Lung (tissue), 12 donors: ENCODE data around the gene NKX2-2. TPM values are rescaled to one million over a fixed set of nuclear protein-coding genes. Genes with fewer than 3 reads are reported as not detected.

Experiments used
- ATAC-seq: fragments of 200-7000 bp; cut with Tn5 transposase; one replicate; pipeline ENCODE4 v1.9.1; 2020; ENCODE audit warnings: moderate number of reproducible peaks; ENCODE audit not compliant: insufficient read depth, low FRiP score
- DNase-seq, 3 donors: peaks; one replicate each; pipeline ENCODE4 v3.0.0-alpha.2; 2013 to 2017
- H3K27ac ChIP-seq, 2 donors: one replicate each; pipeline ENCODE4 v1.5.1; 2013; ENCODE audit warnings: mild to moderate bottlenecking in 2 of 2, moderate library complexity in 2 of 2, control low read depth in 1 of 2, inconsistent platforms in 1 of 2, low read depth in 1 of 2, low read length in 1 of 2
- H3K27me3 ChIP-seq, 3 donors: one replicate each; pipeline ENCODE4 v1.5.1; 2013; ENCODE audit warnings: low read length in 2 of 3; ENCODE audit not compliant: control insufficient read depth in 3 of 3, insufficient read depth in 3 of 3
- H3K36me3 ChIP-seq, 4 donors: one replicate each; pipeline ENCODE4 v1.5.1; 2013; ENCODE audit warnings: low read length in 4 of 4, mild to moderate bottlenecking in 1 of 4, moderate library complexity in 1 of 4; ENCODE audit not compliant: control insufficient read depth in 4 of 4, insufficient read depth in 4 of 4
- H3K4me1 ChIP-seq, 5 donors: one replicate each; pipeline ENCODE4 v1.5.1; 2013; ENCODE audit warnings: low read length in 5 of 5, mild to moderate bottlenecking in 2 of 5, moderate library complexity in 1 of 5; ENCODE audit not compliant: control insufficient read depth in 5 of 5, insufficient read depth in 5 of 5
- H3K4me3 ChIP-seq: one replicate; pipeline ENCODE4 v1.5.1; 2013; ENCODE audit warnings: mild to moderate bottlenecking, control low read depth, moderate library complexity
- H3K9ac ChIP-seq, 2 donors: one replicate each; pipeline ENCODE4 v1.5.1; 2013; ENCODE audit warnings: low read length in 2 of 2, control low read depth in 1 of 2; ENCODE audit not compliant: insufficient read depth in 1 of 2
- H3K9me3 ChIP-seq, 4 donors: one replicate each; pipeline ENCODE4 v1.5.1; 2013; ENCODE audit warnings: low read length in 3 of 4, mild to moderate bottlenecking in 1 of 4, moderate library complexity in 1 of 4; ENCODE audit not compliant: control insufficient read depth in 4 of 4, insufficient read depth in 3 of 4
- CTCF ChIP-seq: IDR thresholded peaks from 2 replicates; pipeline ENCODE4 v1.5.1; 2012; ENCODE audit warnings: mild to moderate bottlenecking; ENCODE audit errors: control extremely low read depth, extremely low read depth
- WGBS, 2 donors: extraction: QIAGEN DNeasy Blood & Tissue Kit; methylation state at CpG; one replicate each; pipeline ENCODE4 v1.1.7; 2013; 5-methylcytosine and 5-hydroxymethylcytosine counted together
- polyA plus RNA-seq, 2 donors: library from polyadenylated mRNA; stranded (reverse); fragments of 200-250 nt; gene quantifications; one replicate each; pipeline ENCODE4 v1.2.1, GENCODE V29; 2013
- total RNA-seq, 2 donors: library from RNA; depleted of rRNA in 1 of 2; stranded (reverse); fragments of >200 nt in 1 of 2; gene quantifications; one replicate each; pipeline ENCODE4 v1.2.1, GENCODE V29; 2014 to 2021
- donor health status: control.
- donor health status: control.
- donor health status: Bipolar disorder and iron deficiency.
- donor health status: healthy.
- donor health status: DM: yes; HTN: yes; CAD: no.

NKX2-2 gene
- total and polyA plus RNA-seq, 4 donors: not detected

GRCh38 chr20:21505810-21506530 is 7.9 kb downstream of the NKX2-2 start:
- peaks cover 19 to 72% (median 69%) of the 10 kb centered on the region in 3 donors for H3K27me3 ChIP-seq

GRCh38 chr20:21505161-21505809 is 8.6 kb downstream of the NKX2-2 start:
- Histone ChIP-seq H3K27me3 (peaks cover 19 to 77% (median 73%) of the 10 kb centered on the region in 3 donors), H3K9me3 (peaks cover 0 to 4% (median 0%) of the 10 kb centered on the region in 4 donors), H3K9ac (no peak overlapping the region), H3K4me3 (no peak overlapping the region), H3K4me1 (peaks cover 0 to 20% (median 4%) of the 10 kb centered on the region in 5 donors), H3K27ac (no peak overlapping the region), H3K36me3 (no peaks in the 10 kb centered on the region)
- WGBS, 2 donors: 2% methylated on average over 36 of the region's 36 CpGs
- ATAC-seq: peak; percentile 75
- DNase-seq: peak in 1 of 3 donors; percentile 65
- TF ChIP-seq CTCF: peak; percentile 91

More at GRCh38 chr20:21505810-21506530, 7.9 kb downstream of the NKX2-2 start:
- peaks cover 0 to 20% (median 6%) of the 10 kb centered on the region in 5 donors for H3K4me1 ChIP-seq
- peak; percentile 51 for TF ChIP-seq CTCF
- no peak overlapping the region for H3K9ac ChIP-seq
- no peak overlapping the region for H3K27ac ChIP-seq
- WGBS, 2 donors: 1 to 3% methylated on average over 71 to 95 of the region's 95 CpGs
- no peak overlapping the region for H3K4me3 ChIP-seq
- DNase-seq (peak in 2 of 3 donors; percentile 56 to 63), ATAC-seq (peak; percentile 64)
- H3K9me3 ChIP-seq: peaks cover 0 to 4% (median 0%) of the 10 kb centered on the region in 4 donors
- no peaks in the 10 kb centered on the region for H3K36me3 ChIP-seq

- Histone ChIP-seq H3K27me3 (peaks cover 12 to 77% (median 68%) of the 10 kb centered on the region in 3 donors), H3K4me1 (peaks cover 0 to 12% (median 0%) of the 10 kb centered on the region in 5 donors), H3K9me3 (peaks cover 0 to 4% (median 0%) of the 10 kb centered on the region in 4 donors), H3K27ac (no peak overlapping the region), H3K9ac (no peak overlapping the region), H3K4me3 (no peak overlapping the region), H3K36me3 (no peaks in the 10 kb centered on the region)
- WGBS, 2 donors: 74 to 85% methylated on average over 7 of the region's 7 CpGs
- no peak for DNase-seq
- no peak for ATAC-seq
- no peak for TF ChIP-seq CTCF
Observed at GRCh38 chr20:21504323-21504722, 9.5 kb downstream of the NKX2-2 start.
